Left lung (tissue), 10 donors: ENCODE measurements around the gene RAB27A. TPM values are rescaled to one million over a fixed set of nuclear protein-coding genes. Genes with fewer than 3 reads are reported as not detected.

Experiments used
- ATAC-seq: fragments of 200-7000 bp; cut with Tn5 transposase; one replicate; pipeline ENCODE4 v1.9.1; 2020; ENCODE audit warnings: moderate library complexity
- DNase-seq, 4 donors: peaks; one replicate each; pipeline ENCODE4 v3.0.0-alpha.2; 2013 to 2020
- H3K27ac ChIP-seq, 2 donors: fragments of 200-600 bp; sonication (generic) in 1 of 2; one replicate each; pipeline versions ENCODE4 v1.5.0 to v1.8.0; 2020 to 2021
- H3K27me3 ChIP-seq, 2 donors: fragments of 200-600 bp; sonication (generic) in 1 of 2; one replicate each; pipeline versions ENCODE4 v1.5.0 to v1.8.0; 2020 to 2021
- H3K36me3 ChIP-seq, 2 donors: fragments of 200-600 bp; sonication (generic) in 1 of 2; one replicate each; pipeline versions ENCODE4 v1.5.0 to v1.8.0; 2020 to 2021
- H3K4me1 ChIP-seq, 2 donors: fragments of 200-600 bp; one replicate each; pipeline ENCODE4 v1.8.0; 2021
- H3K4me3 ChIP-seq, 2 donors: fragments of 200-600 bp; sonication (generic) in 1 of 2; one replicate each; pipeline versions ENCODE4 v1.5.0 to v1.8.0; 2020 to 2021; ENCODE audit warnings: mild to moderate bottlenecking in 1 of 2
- H3K9me3 ChIP-seq, 2 donors: fragments of 200-600 bp; sonication (generic) in 1 of 2; one replicate each; pipeline versions ENCODE4 v1.5.0 to v1.8.0; 2020 to 2021
- intact Hi-C, 2 donors: fragments of 100-400 bp; cut with DNase I; formaldehyde crosslinking; loops; one replicate each; pipeline versions ENCODE4 v1.11.2 to v1.14.2; 2022
- polyA plus RNA-seq, 6 donors: library from polyadenylated mRNA; unstranded; fragments of 120-200 nt; gene quantifications; one replicate each; pipeline ENCODE4 v1.2.1, GENCODE V29; 2013; ENCODE audit not compliant: insufficient read length in 6 of 6
- total RNA-seq, 2 donors: library from RNA; stranded (reverse); fragmentation: NEBNext Ultra II Directional; extraction: Animal tissue kit (Norgen Biotek cat#: 25700); gene quantifications; one replicate each; pipeline ENCODE4 v1.2.1, GENCODE V29; 2021
- TF ChIP-seq, protein P1 (sequence below), 2 donors: fragments of 200-600 bp; sonication (generic) in 1 of 2; IDR thresholded peaks; one replicate each; pipeline versions ENCODE4 v1.5.0 to v1.8.0; 2021; ENCODE audit warnings: antibody characterized with exemption in 2 of 2
- donor health status: DM: no; HTN: yes; CAD: no.
- donor health status: DM: no; HTN: no; CAD: no.

RAB27A gene
- total and polyA plus RNA-seq, 8 donors = 29.6 to 85.7 (median 40.9) TPM

DNA sequence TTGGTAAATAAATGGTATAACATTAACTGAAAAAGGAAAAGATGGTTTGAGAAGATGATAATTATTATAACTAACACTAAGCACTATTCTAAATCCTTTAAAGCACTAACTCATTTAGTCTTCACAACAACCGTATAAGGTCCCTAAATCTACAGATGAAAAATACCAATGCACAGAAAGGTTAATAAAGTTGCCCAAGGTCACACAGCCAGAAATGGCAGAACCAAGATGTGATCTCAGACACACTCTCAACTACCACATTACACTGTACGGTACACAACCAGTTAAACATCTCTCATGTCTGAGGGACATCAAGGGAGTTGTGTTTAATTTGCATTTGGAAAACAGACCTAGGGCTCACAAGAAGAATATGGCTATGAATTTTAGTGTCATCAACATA, 23.1 kb downstream of the RAB27A start:
- no peak overlapping the region for H3K4me3 ChIP-seq
- TF ChIP-seq, protein P1, sequence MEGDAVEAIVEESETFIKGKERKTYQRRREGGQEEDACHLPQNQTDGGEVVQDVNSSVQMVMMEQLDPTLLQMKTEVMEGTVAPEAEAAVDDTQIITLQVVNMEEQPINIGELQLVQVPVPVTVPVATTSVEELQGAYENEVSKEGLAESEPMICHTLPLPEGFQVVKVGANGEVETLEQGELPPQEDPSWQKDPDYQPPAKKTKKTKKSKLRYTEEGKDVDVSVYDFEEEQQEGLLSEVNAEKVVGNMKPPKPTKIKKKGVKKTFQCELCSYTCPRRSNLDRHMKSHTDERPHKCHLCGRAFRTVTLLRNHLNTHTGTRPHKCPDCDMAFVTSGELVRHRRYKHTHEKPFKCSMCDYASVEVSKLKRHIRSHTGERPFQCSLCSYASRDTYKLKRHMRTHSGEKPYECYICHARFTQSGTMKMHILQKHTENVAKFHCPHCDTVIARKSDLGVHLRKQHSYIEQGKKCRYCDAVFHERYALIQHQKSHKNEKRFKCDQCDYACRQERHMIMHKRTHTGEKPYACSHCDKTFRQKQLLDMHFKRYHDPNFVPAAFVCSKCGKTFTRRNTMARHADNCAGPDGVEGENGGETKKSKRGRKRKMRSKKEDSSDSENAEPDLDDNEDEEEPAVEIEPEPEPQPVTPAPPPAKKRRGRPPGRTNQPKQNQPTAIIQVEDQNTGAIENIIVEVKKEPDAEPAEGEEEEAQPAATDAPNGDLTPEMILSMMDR (IDR thresholded peaks at IDR 0.05) = no peak
- no peaks in the 10 kb centered on the region for H3K9me3 ChIP-seq
- DNase-seq (no peak), ATAC-seq (no peak)
- H3K27me3 ChIP-seq = no peaks in the 10 kb centered on the region
- peak overlapping the region in 1 of 2 donors; percentile 84 for H3K27ac ChIP-seq
- H3K4me1 ChIP-seq = peaks cover 0 to 55% of the 10 kb centered on the region in 2 donors
- intact Hi-C loops = no loop called here
- peaks cover 2 to 5% of the 10 kb centered on the region in 2 donors for H3K36me3 ChIP-seq

- H3K4me3 ChIP-seq = no peak overlapping the region
- H3K9me3 ChIP-seq = no peaks in the 10 kb centered on the region
- ATAC-seq = no peak
- DNase-seq = no peak
- TF ChIP-seq, protein P1 (IDR thresholded peaks at IDR 0.05) = no peak
- H3K27ac ChIP-seq = no peak overlapping the region
- peaks cover 0 to 2% of the 10 kb centered on the region in 2 donors for H3K36me3 ChIP-seq
- peaks cover 0 to 22% of the 10 kb centered on the region in 2 donors for H3K4me1 ChIP-seq
- H3K27me3 ChIP-seq = no peaks in the 10 kb centered on the region
- intact Hi-C loops = no loop called here
Observed at GRCh38 chr15:55260562-55261131, 29.0 kb downstream of the RAB27A start.

GRCh38 chr15:55257938-55258337, 31.7 kb downstream of the RAB27A start:
- Histone ChIP-seq H3K27me3 (no peaks in the 10 kb centered on the region), H3K36me3 (no peaks in the 10 kb centered on the region), H3K9me3 (no peaks in the 10 kb centered on the region), H3K27ac (no peak overlapping the region), H3K4me1 (peaks cover 12 to 48% of the 10 kb centered on the region in 2 donors), H3K4me3 (no peak overlapping the region)
- no peak for ATAC-seq
- intact Hi-C loops = no loop called here
- no peak for DNase-seq
- TF ChIP-seq, protein P1 (IDR thresholded peaks at IDR 0.05) = no peak

GRCh38 chr15:55257012-55257670, 32.5 kb downstream of the RAB27A start:
- Histone ChIP-seq H3K4me3 (no peak overlapping the region), H3K27ac (peak overlapping the region in 1 of 2 donors; percentile 23), H3K27me3 (no peaks in the 10 kb centered on the region), H3K9me3 (no peaks in the 10 kb centered on the region), H3K4me1 (peaks cover 12 to 55% of the 10 kb centered on the region in 2 donors), H3K36me3 (no peaks in the 10 kb centered on the region)
- ATAC-seq (no peak), DNase-seq (no peak)
- TF ChIP-seq, protein P1 (IDR thresholded peaks at IDR 0.05) = no peak
- intact Hi-C loops = no loop called here

GRCh38 chr15:55256281-55257011, 33.2 kb downstream of the RAB27A start:
- Histone ChIP-seq H3K27me3 (no peaks in the 10 kb centered on the region), H3K9me3 (no peaks in the 10 kb centered on the region), H3K4me3 (no peak overlapping the region), H3K27ac (peak overlapping the region in 1 of 2 donors; percentile 88), H3K4me1 (peaks cover 14 to 62% of the 10 kb centered on the region in 2 donors), H3K36me3 (no peaks in the 10 kb centered on the region)
- TF ChIP-seq, protein P1 (IDR thresholded peaks at IDR 0.05) = no peak
- ATAC-seq (no peak), DNase-seq (no peak)
- intact Hi-C loops = no loop called here
